GM23248 (cell line): ENCODE measurements around the gene ISOC2. TPM values are rescaled to one million over a fixed set of nuclear protein-coding genes. Genes with fewer than 3 reads are reported as not detected.
"Not testable (repeated sequence)": the region's sequence is repeated elsewhere in the genome, so short reads cannot be mapped to it uniquely, and the experiment has no call there.

Experiments used
- DNase-seq: peaks from one replicate; pipeline ENCODE4 v3.0.0-alpha.2; 2015
- H2AFZ ChIP-seq: fragments of 200-600 bp; sonication (generic); 2 replicates; pipeline ENCODE4 v1.6.1; 2016; ENCODE audit warnings: antibody characterized with exemption
- H3F3A ChIP-seq: fragments of 200-600 bp; sonication (generic); 2 replicates; pipeline ENCODE4 v1.6.1; 2016; ENCODE audit warnings: mild to moderate bottlenecking, antibody characterized with exemption, mixed run types; ENCODE audit not compliant: insufficient read depth
- H3K27ac ChIP-seq: fragments of 200-600 bp; sonication (generic); 2 replicates; pipeline ENCODE4 v1.5.1; 2016; ENCODE audit warnings: mild to moderate bottlenecking
- H3K27me3 ChIP-seq: fragments of 200-600 bp; sonication (generic); replicated peaks from 2 replicates; pipeline ENCODE4 v1.6.1; 2016; ENCODE audit warnings: mild to moderate bottlenecking; ENCODE audit not compliant: insufficient read depth
- H3K36me3 ChIP-seq: fragments of 200-600 bp; sonication (generic); 2 replicates; pipeline ENCODE4 v1.6.1; 2016; ENCODE audit warnings: low read depth, mild to moderate bottlenecking
- H3K4me1 ChIP-seq: fragments of 200-600 bp; sonication (generic); 2 replicates; pipeline ENCODE4 v1.6.1; 2016; ENCODE audit warnings: mild to moderate bottlenecking; ENCODE audit not compliant: insufficient read depth
- H3K4me2 ChIP-seq: fragments of 200-600 bp; sonication (generic); one replicate; pipeline ENCODE4 v1.6.1; 2016; ENCODE audit warnings: mild to moderate bottlenecking; ENCODE audit not compliant: unreplicated experiment
- H3K4me3 ChIP-seq: fragments of 200-600 bp; sonication (generic); 2 replicates; pipeline ENCODE4 v1.5.1; 2016; ENCODE audit warnings: mild to moderate bottlenecking
- H3K79me2 ChIP-seq: fragments of 200-600 bp; sonication (generic); 2 replicates; pipeline ENCODE4 v1.6.1; 2016; ENCODE audit warnings: mild to moderate bottlenecking; ENCODE audit not compliant: insufficient read depth
- H3K9ac ChIP-seq: fragments of 200-600 bp; sonication (generic); 2 replicates; pipeline ENCODE4 v1.6.1; 2016; ENCODE audit warnings: mild to moderate bottlenecking
- H3K9me2 ChIP-seq: fragments of 200-600 bp; sonication (generic); 2 replicates; pipeline ENCODE4 v1.6.1; 2016; ENCODE audit warnings: mixed run types, mild to moderate bottlenecking, moderate library complexity; ENCODE audit not compliant: insufficient read depth
- H3K9me3 ChIP-seq: fragments of 200-600 bp; sonication (generic); one replicate; pipeline ENCODE4 v1.6.1; 2017; ENCODE audit warnings: low read depth
- H4K20me1 ChIP-seq: fragments of 200-600 bp; sonication (generic); 2 replicates; pipeline ENCODE4 v1.6.0; 2016; ENCODE audit not compliant: insufficient read depth
- EZH2 ChIP-seq: fragments of 200-600 bp; sonication (generic); IDR thresholded peaks from 2 replicates; pipeline ENCODE4 v1.6.1; 2018; ENCODE audit warnings: antibody characterized with exemption, mild to moderate bottlenecking; ENCODE audit not compliant: insufficient read depth, poor library complexity, severe bottlenecking
- EZH2phosphoT487 ChIP-seq: fragments of 200-600 bp; sonication (generic); IDR thresholded peaks from 2 replicates; pipeline ENCODE4 v1.6.1; 2018; ENCODE audit warnings: antibody characterized with exemption, moderate library complexity, mild to moderate bottlenecking, low read depth; ENCODE audit not compliant: insufficient read depth
- WGBS, 2 experiments: methylation state at CpG; one replicate each; pipeline ENCODE4 v1.1.6; 2015 to 2017; ENCODE audit warnings: low lambda C conversion rate in 2 of 2, low coverage in 1 of 2; ENCODE audit errors: missing lambda C conversion rate in 2 of 2; 5-methylcytosine and 5-hydroxymethylcytosine counted together
- in situ Hi-C: fragments of 300-500 bp; cut with MboI; formaldehyde crosslinking; loops from 2 replicates; pipeline ENCODE4 v1.15.0; 2020
- polyA plus RNA-seq: library from polyadenylated mRNA; unstranded; fragments of >200 nt; fragmentation: Nextera tagmentation; extraction: Ambion mirVana; gene quantifications from 2 replicates; pipeline ENCODE4 v1.2.1, GENCODE V29; 2016
- total RNA-seq: library from RNA; depleted of rRNA; stranded (reverse); fragments of >200 nt; shearing (Covaris generic); gene quantifications from 2 replicates; pipeline ENCODE4 v1.2.3, GENCODE V29; 2014

The ISOC2 gene
- total and polyA plus RNA-seq, 2 experiments from 2014 or later, result 34.0 to 103 TPM

- H3K79me2 ChIP-seq, result no peaks in the 10 kb centered on the region
- H3K9me2 ChIP-seq, result no peaks in the 10 kb centered on the region
- H3F3A ChIP-seq, result 0 out of 2 replicates have a peak, but pooled peaks cover 6% of the 10 kb centered on the region
- H3K9ac ChIP-seq, result no peak overlapping the region
- H4K20me1 ChIP-seq, result no peaks in the 10 kb centered on the region
- no peaks in the 10 kb centered on the region for H3K9me3 ChIP-seq
- no peaks in the 10 kb centered on the region for H3K27me3 ChIP-seq
- 38 to 53% methylated on average over 2 of the region's 2 CpGs for WGBS, 2 experiments
- H3K4me2 ChIP-seq, result no peak overlapping the region
- H2AFZ ChIP-seq, result no peak overlapping the region
- in situ Hi-C loops, result no loop called here
- H3K4me3 ChIP-seq, result no peak overlapping the region
- H3K4me1 ChIP-seq, result peaks cover 3% of the 10 kb centered on the region; the same call in 1 of the 2 replicates
- DNase-seq, result no peak
- no peaks in the 10 kb centered on the region for H3K36me3 ChIP-seq
- TF ChIP-seq EZH2phosphoT487, result no peak
- no peak for TF ChIP-seq EZH2
- H3K27ac ChIP-seq, result no peak overlapping the region
These were observed 36.9 kb upstream of the ISOC2 start for GRCh38 chr19:55498246-55498840.

GRCh38 chr19:55497763-55498162 lies 36.3 kb upstream of the ISOC2 start:
- WGBS, 2 experiments, result 79 to 83% methylated on average over 12 to 13 of the region's 13 CpGs

GRCh38 chr19:55496820-55497219 lies 35.4 kb upstream of the ISOC2 start:
- in situ Hi-C loops, H3K27me3 ChIP-seq, H3K4me2 ChIP-seq, H3K36me3 ChIP-seq, H3K9ac ChIP-seq, H3K9me2 ChIP-seq, H3K27ac ChIP-seq, H4K20me1 ChIP-seq, H2AFZ ChIP-seq, H3F3A ChIP-seq, H3K4me1 ChIP-seq, H3K79me2 ChIP-seq, H3K4me3 ChIP-seq, DNase-seq, H3K9me3 ChIP-seq: not testable (repeated sequence)
- 83% methylated on average over 10 of the region's 10 CpGs for WGBS, 2 experiments

More at GRCh38 chr19:55497763-55498162, 36.3 kb upstream of the ISOC2 start:
- TF ChIP-seq EZH2, result no peak
- no peak for TF ChIP-seq EZH2phosphoT487
- no peaks in the 10 kb centered on the region for H3K27me3 ChIP-seq
- no peak overlapping the region for H3K4me2 ChIP-seq
- H3K4me3 ChIP-seq, result no peak overlapping the region
- DNase-seq, result no peak
- H3K4me1 ChIP-seq, result peaks cover 9% of the 10 kb centered on the region; the same call in 1 of the 2 replicates
- H3K36me3 ChIP-seq, result no peaks in the 10 kb centered on the region
- no peaks in the 10 kb centered on the region for H3K79me2 ChIP-seq
- H3K9me2 ChIP-seq, result no peaks in the 10 kb centered on the region
- H3K9me3 ChIP-seq, result no peaks in the 10 kb centered on the region
- H2AFZ ChIP-seq, result no peak overlapping the region
- in situ Hi-C loops, result no loop called here
- no peaks in the 10 kb centered on the region for H4K20me1 ChIP-seq
- H3K9ac ChIP-seq, result no peak overlapping the region
- H3K27ac ChIP-seq, result no peak overlapping the region
- H3F3A ChIP-seq, result 0 out of 2 replicates have a peak, but pooled peaks cover 6% of the 10 kb centered on the region

- Histone ChIP-seq H4K20me1 (no peaks in the 10 kb centered on the region), H3K27me3 (no peaks in the 10 kb centered on the region), H3K9ac (no peak overlapping the region), H3K4me1 (peaks cover 10% of the 10 kb centered on the region; the same call in 1 of the 2 replicates), H3K79me2 (no peaks in the 10 kb centered on the region), H3K9me2 (no peaks in the 10 kb centered on the region), H3K27ac (no peak overlapping the region), H3K9me3 (no peaks in the 10 kb centered on the region), H3F3A (no peaks in the 10 kb centered on the region), H2AFZ (no peak overlapping the region), H3K4me3 (no peak overlapping the region), H3K36me3 (no peaks in the 10 kb centered on the region), H3K4me2 (no peak overlapping the region)
- DNase-seq, result no peak
- 85% methylated on average over 11 of the region's 11 CpGs for WGBS, 2 experiments
- no peak for TF ChIP-seq EZH2phosphoT487
- TF ChIP-seq EZH2, result no peak
- in situ Hi-C loops, result no loop called here
These were observed 34.4 kb upstream of the ISOC2 start for GRCh38 chr19:55495646-55496349.
